SU-DHL-6 (cell line): ENCODE measurements around the gene XYLT1.

Experiments
- H2AFZ ChIP-seq: fragments of 200-600 bp; sonication (generic); 2 replicates; pipeline ENCODE4 v1.6.1; 2014; ENCODE audit warnings: low read depth, mild to moderate bottlenecking, moderate library complexity, mixed read lengths, antibody characterized with exemption, low read length; ENCODE audit not compliant: severe bottlenecking
- H3F3A ChIP-seq: fragments of 200-600 bp; shearing (Covaris generic); 2 replicates; pipeline ENCODE4 v1.6.0; 2016; ENCODE audit warnings: antibody characterized with exemption, mild to moderate bottlenecking; ENCODE audit not compliant: insufficient read depth
- H3K27ac ChIP-seq: fragments of 200-600 bp; sonication (generic); 2 replicates; pipeline ENCODE4 v1.5.1; 2016; ENCODE audit warnings: low read depth, mild to moderate bottlenecking, low read length, moderate library complexity, mixed read lengths
- H3K27me3 ChIP-seq: fragments of 200-600 bp; sonication (generic), shearing (Covaris generic); 2 replicates; pipeline ENCODE4 v1.6.0; 2014; ENCODE audit warnings: mild to moderate bottlenecking, low read length
- H3K36me3 ChIP-seq: fragments of 200-600 bp; sonication (generic); 2 replicates; pipeline ENCODE4 v1.6.1; 2014; ENCODE audit warnings: mild to moderate bottlenecking, low read length, mixed read lengths
- H3K4me2 ChIP-seq: fragments of 300-600, 200-600 bp; shearing (Covaris generic), sonication (generic); 2 replicates; pipeline ENCODE4 v1.6.0; 2014; ENCODE audit warnings: low read length, low read depth, mild to moderate bottlenecking; ENCODE audit not compliant: poor library complexity, severe bottlenecking
- H3K4me3 ChIP-seq: fragments of 200-600 bp; sonication (generic); 2 replicates; pipeline ENCODE4 v1.5.1; 2014; ENCODE audit warnings: antibody characterized with exemption, low read length, mild to moderate bottlenecking, mixed read lengths; ENCODE audit not compliant: insufficient read depth, poor library complexity, severe bottlenecking
- H3K79me2 ChIP-seq: fragments of 200-600 bp; sonication (generic); 2 replicates; pipeline ENCODE4 v1.6.1; 2014; ENCODE audit warnings: mild to moderate bottlenecking, low read length, moderate library complexity; ENCODE audit not compliant: insufficient read depth
- H3K9ac ChIP-seq: fragments of 200-600 bp; sonication (generic); 2 replicates; pipeline ENCODE4 v1.7.0; 2014; ENCODE audit warnings: mild to moderate bottlenecking, low read length
- H3K9me2 ChIP-seq: fragments of 200-600 bp; sonication (generic); replicated peaks from 2 replicates; pipeline ENCODE4 v1.6.1; 2014; ENCODE audit warnings: low read length; ENCODE audit not compliant: insufficient read depth
- H3K9me3 ChIP-seq: fragments of 200-600 bp; sonication (generic); 2 replicates; pipeline ENCODE4 v1.6.1; 2014; ENCODE audit warnings: low read length, mixed read lengths; ENCODE audit not compliant: insufficient read depth
- H4K20me1 ChIP-seq: fragments of 200-600 bp; sonication (generic); 2 replicates; pipeline ENCODE4 v1.6.1; 2014; ENCODE audit warnings: low read depth, mild to moderate bottlenecking, antibody characterized with exemption, low read length, moderate library complexity, mixed read lengths
- CTCF ChIP-seq: fragments of 200-600 bp; sonication (generic); IDR thresholded peaks from one replicate; pipeline ENCODE4 v1.5.1; 2017; ENCODE audit warnings: antibody characterized with exemption, mild to moderate bottlenecking, low read length, moderate library complexity; ENCODE audit not compliant: insufficient read depth, poor library complexity, severe bottlenecking
- EZH2phosphoT487 ChIP-seq: fragments of 200-600 bp; sonication (generic), shearing (Covaris generic); conservative IDR thresholded peaks from 2 replicates; pipeline ENCODE4 v1.6.1; 2018; ENCODE audit warnings: mild to moderate bottlenecking, antibody characterized with exemption, low read length, moderate library complexity, mixed read lengths

Gene XYLT1

GRCh38 chr16:17354685-17355084 lies 116.1 kb downstream of the XYLT1 start:
- Histone ChIP-seq H2AFZ (no peak overlapping the region), H4K20me1 (no peaks in the 10 kb centered on the region), H3F3A (no peaks in the 10 kb centered on the region), H3K36me3 (no peaks in the 10 kb centered on the region), H3K9me3 (no peaks in the 10 kb centered on the region), H3K4me2 (no peak overlapping the region), H3K9me2 (no peaks in the 10 kb centered on the region), H3K4me3 (no peak overlapping the region), H3K79me2 (no peaks in the 10 kb centered on the region), H3K27ac (no peak overlapping the region), H3K27me3 (no peaks in the 10 kb centered on the region), H3K9ac (no peak overlapping the region)
- TF ChIP-seq EZH2phosphoT487 (no peak), CTCF (no peak)

- no peaks in the 10 kb centered on the region for H3K9me2 ChIP-seq
- TF ChIP-seq EZH2phosphoT487 (no peak), CTCF (no peak)
- no peak overlapping the region for H3K9ac ChIP-seq
- no peaks in the 10 kb centered on the region for H4K20me1 ChIP-seq
- H3K27me3 ChIP-seq: no peaks in the 10 kb centered on the region
- H3K79me2 ChIP-seq: no peaks in the 10 kb centered on the region
- no peaks in the 10 kb centered on the region for H3K9me3 ChIP-seq
- no peaks in the 10 kb centered on the region for H3F3A ChIP-seq
- no peak overlapping the region for H2AFZ ChIP-seq
- H3K4me2 ChIP-seq: no peak overlapping the region
- H3K27ac ChIP-seq: no peak overlapping the region
- H3K4me3 ChIP-seq: no peak overlapping the region
- H3K36me3 ChIP-seq: no peaks in the 10 kb centered on the region
Observed at GRCh38 chr16:17354141-17354601, 116.6 kb downstream of the XYLT1 start.

GRCh38 chr16:17353561-17353960 lies 117.2 kb downstream of the XYLT1 start:
- Histone ChIP-seq H3F3A (no peaks in the 10 kb centered on the region), H4K20me1 (no peaks in the 10 kb centered on the region), H3K4me3 (no peak overlapping the region), H3K4me2 (no peak overlapping the region), H3K9me3 (no peaks in the 10 kb centered on the region), H3K27ac (no peak overlapping the region), H2AFZ (no peak overlapping the region), H3K9me2 (no peaks in the 10 kb centered on the region), H3K36me3 (no peaks in the 10 kb centered on the region), H3K9ac (no peak overlapping the region), H3K79me2 (no peaks in the 10 kb centered on the region), H3K27me3 (no peaks in the 10 kb centered on the region)
- TF ChIP-seq CTCF (no peak), EZH2phosphoT487 (no peak)
